Uterus (tissue), 4 donors: Measurements from ENCODE around the gene PURA. TPM values are rescaled to one million over a fixed set of nuclear protein-coding genes. Genes with fewer than 3 reads are reported as not detected.
A peak's percentile ranks its signal among the peaks of the same experiment; 100 is the strongest.

Experiments
- DNase-seq, 2 donors: peaks; one replicate each; pipeline ENCODE4 v3.0.0-alpha.2; 2019 to 2020
- H3K27ac ChIP-seq, 2 donors: fragments of 200-600 bp; sonication (generic); 1 replicate in 1 of 2; 2 replicates in 1 of 2; pipeline ENCODE4 v1.5.1; 2016 to 2018
- H3K27me3 ChIP-seq, 2 donors: fragments of 200-600 bp; sonication (generic); one replicate each; pipeline ENCODE4 v1.5.1; 2018 to 2019; ENCODE audit warnings: control low read depth in 1 of 2
- H3K36me3 ChIP-seq, 2 donors: fragments of 200-600 bp; sonication (generic); one replicate each; pipeline ENCODE4 v1.5.1; 2019; ENCODE audit warnings: control low read depth in 1 of 2
- H3K4me1 ChIP-seq, 2 donors: fragments of 200-600 bp; sonication (generic); one replicate each; pipeline ENCODE4 v1.5.1; 2018 to 2019; ENCODE audit warnings: control low read depth in 1 of 2
- H3K4me3 ChIP-seq, 2 donors: fragments of 200-600 bp; sonication (generic); 1 replicate in 1 of 2; 2 replicates in 1 of 2; pipeline ENCODE4 v1.5.1; 2018 to 2019; ENCODE audit warnings: mild to moderate bottlenecking in 1 of 2
- H3K9me3 ChIP-seq, 2 donors: fragments of 200-600 bp; sonication (generic); one replicate each; pipeline ENCODE4 v1.5.1; 2019; ENCODE audit warnings: control low read depth in 1 of 2
- CTCF ChIP-seq, 4 experiments: fragments of 200-600 bp in 2 of 4; fragments of 450-650 bp in 2 of 4; sonication (generic) in 2 of 4; IDR thresholded peaks; one replicate each; pipeline ENCODE4 v1.5.1; 2016 to 2019; ENCODE audit warnings: antibody characterized with exemption in 4 of 4, mild to moderate bottlenecking in 2 of 4, moderate library complexity in 1 of 4
- POLR2A ChIP-seq, 2 donors: fragments of 450-650 bp; IDR thresholded peaks; one replicate each; pipeline ENCODE4 v1.6.1; 2016; ENCODE audit warnings: antibody characterized with exemption in 2 of 2, mild to moderate bottlenecking in 1 of 2, moderate library complexity in 1 of 2
- intact Hi-C: fragments of 100-400 bp; cut with DNase I; formaldehyde crosslinking; loops from one replicate; pipeline ENCODE4 v1.15.1; 2023; ENCODE audit warnings: low total_unique reads
- total RNA-seq, 4 donors: library from RNA; depleted of rRNA in 3 of 4; stranded (reverse); fragments of >200 nt in 3 of 4; gene quantifications; one replicate each; pipeline versions ENCODE4 v1.1.0 to v1.2.4, GENCODE V29; 2014 to 2023
- donor health status: DM: yes; HTN: yes; CAD: no.

The PURA gene
- total RNA-seq, 4 donors from 2014 or later, result 16.1 to 48.9 (median 22.2) TPM

GRCh38 chr5:140162275-140162674 lies 48.4 kb downstream of the PURA start:
- H3K27me3 ChIP-seq, result no peaks in the 10 kb centered on the region
- no peak overlapping the region for H3K4me3 ChIP-seq
- intact Hi-C loops, result no loop called here
- TF ChIP-seq CTCF (IDR thresholded peaks at IDR 0.05), result no peak
- TF ChIP-seq POLR2A (IDR thresholded peaks at IDR 0.05), result no peak
- peaks cover 0 to 3% of the 10 kb centered on the region in 2 donors for H3K4me1 ChIP-seq
- H3K36me3 ChIP-seq, result no peaks in the 10 kb centered on the region
- no peak for DNase-seq
- no peaks in the 10 kb centered on the region for H3K9me3 ChIP-seq
- H3K27ac ChIP-seq, result no peak overlapping the region

GRCh38 chr5:140162781-140163180 lies 48.9 kb downstream of the PURA start:
- intact Hi-C loops, result no loop called here
- no peak overlapping the region for H3K27ac ChIP-seq
- no peaks in the 10 kb centered on the region for H3K4me1 ChIP-seq
- H3K9me3 ChIP-seq, result no peaks in the 10 kb centered on the region
- no peaks in the 10 kb centered on the region for H3K27me3 ChIP-seq
- DNase-seq, result peak in 1 of 2 donors; percentile 7
- H3K4me3 ChIP-seq, result no peak overlapping the region
- no peaks in the 10 kb centered on the region for H3K36me3 ChIP-seq
- TF ChIP-seq POLR2A (IDR thresholded peaks at IDR 0.05) (no peak), CTCF (IDR thresholded peaks at IDR 0.05) (no peak)

- TF ChIP-seq CTCF (IDR thresholded peaks at IDR 0.05), result no peak
- TF ChIP-seq POLR2A (IDR thresholded peaks at IDR 0.05), result no peak
- Histone ChIP-seq H3K4me3 (no peak overlapping the region), H3K9me3 (no peaks in the 10 kb centered on the region), H3K27ac (no peak overlapping the region), H3K27me3 (no peaks in the 10 kb centered on the region), H3K4me1 (no peaks in the 10 kb centered on the region), H3K36me3 (no peaks in the 10 kb centered on the region)
- intact Hi-C loops, result no loop called here
- no peak for DNase-seq
Observed at GRCh38 chr5:140165101-140165922, 51.4 kb downstream of the PURA start.

GRCh38 chr5:140165923-140166270 lies 52.0 kb downstream of the PURA start:
- H3K27me3 ChIP-seq, result no peaks in the 10 kb centered on the region
- H3K9me3 ChIP-seq, result no peaks in the 10 kb centered on the region
- no peaks in the 10 kb centered on the region for H3K36me3 ChIP-seq
- no peak overlapping the region for H3K4me3 ChIP-seq
- TF ChIP-seq CTCF (IDR thresholded peaks at IDR 0.05) (no peak), POLR2A (IDR thresholded peaks at IDR 0.05) (no peak)
- H3K27ac ChIP-seq, result no peak overlapping the region
- intact Hi-C loops, result no loop called here
- no peaks in the 10 kb centered on the region for H3K4me1 ChIP-seq
- DNase-seq, result no peak

- H3K27me3 ChIP-seq, result no peaks in the 10 kb centered on the region
- H3K9me3 ChIP-seq, result no peaks in the 10 kb centered on the region
- H3K27ac ChIP-seq, result no peak overlapping the region
- no peaks in the 10 kb centered on the region for H3K4me1 ChIP-seq
- H3K36me3 ChIP-seq, result no peaks in the 10 kb centered on the region
- H3K4me3 ChIP-seq, result no peak overlapping the region
- no peak for TF ChIP-seq CTCF (IDR thresholded peaks at IDR 0.05)
- no peak for TF ChIP-seq POLR2A (IDR thresholded peaks at IDR 0.05)
- intact Hi-C loops, result no loop called here
- no peak for DNase-seq
Observed at GRCh38 chr5:140166911-140167310, 53.0 kb downstream of the PURA start.
